Kidney (tissue), 14 donors: Measurements from ENCODE around the gene NDUFAF8. TPM values are rescaled to one million over a fixed set of nuclear protein-coding genes. Genes with fewer than 3 reads are reported as not detected.

Experiments used
- DNase-seq, 5 donors: peaks; one replicate each; pipeline ENCODE4 v3.0.0-alpha.2; 2013 to 2020
- FAIRE-seq: peaks from 2 replicates; lab custom pipeline; 2012; peaks lifted over from hg19 to GRCh38; lab: Jason Lieb, UNC
- H3K27ac ChIP-seq, 2 donors: one replicate each; pipeline ENCODE4 v1.7.0; 2013; ENCODE audit warnings: low read depth in 2 of 2, low read length in 2 of 2, inconsistent platforms in 1 of 2
- H3K27me3 ChIP-seq: one replicate; pipeline ENCODE4 v1.7.1; 2013; ENCODE audit warnings: low read length, inconsistent platforms; ENCODE audit not compliant: control insufficient read depth, insufficient read depth
- H3K36me3 ChIP-seq, 3 donors: one replicate each; pipeline versions ENCODE4 v1.7.0 to v1.7.1; 2013; ENCODE audit warnings: low read length in 3 of 3, control low read depth in 1 of 3, inconsistent platforms in 1 of 3; ENCODE audit not compliant: insufficient read depth in 3 of 3, control insufficient read depth in 2 of 3
- H3K4me1 ChIP-seq, 3 donors: one replicate each; pipeline versions ENCODE4 v1.7.0 to v1.7.1; 2013; ENCODE audit warnings: low read length in 3 of 3, inconsistent platforms in 1 of 3, low read depth in 1 of 3; ENCODE audit not compliant: control insufficient read depth in 2 of 3, insufficient read depth in 2 of 3
- H3K4me3 ChIP-seq, 3 donors: one replicate each; pipeline versions ENCODE4 v1.7.0 to v1.8.1; 2013; ENCODE audit warnings: low read length in 3 of 3, control low read depth in 1 of 3, inconsistent platforms in 1 of 3
- H3K9ac ChIP-seq, 3 donors: one replicate each; pipeline versions ENCODE4 v1.7.0 to v1.7.1; 2013; ENCODE audit warnings: low read length in 3 of 3, control low read depth in 1 of 3, inconsistent platforms in 1 of 3
- H3K9me3 ChIP-seq, 3 donors: one replicate each; pipeline versions ENCODE4 v1.7.0 to v1.7.1; 2013; ENCODE audit warnings: low read length in 3 of 3, control low read depth in 1 of 3, inconsistent platforms in 1 of 3; ENCODE audit not compliant: control insufficient read depth in 2 of 3, insufficient read depth in 1 of 3
- CTCF ChIP-seq: IDR thresholded peaks from 3 replicates; pipeline ENCODE4 v1.5.1; 2012; ENCODE audit warnings: mild to moderate bottlenecking, moderate library complexity, borderline replicate concordance; ENCODE audit not compliant: insufficient read depth; ENCODE audit errors: extremely low read depth
- intact Hi-C: fragments of 100-400 bp; cut with DNase I; formaldehyde crosslinking; loops from one replicate; pipeline ENCODE4 v1.11.1; 2022
- polyA plus RNA-seq: library from polyadenylated mRNA; stranded (reverse); fragments of 350-450 nt; fragmentation: Illumina TruSeq; extraction: RNeasy Lipid Tissue Mini Kit (QIAGEN cat#74804); gene quantifications from one replicate; pipeline ENCODE4 v1.2.3, GENCODE V29; 2014; ENCODE audit warnings: low read depth, low replicate concordance; ENCODE audit not compliant: insufficient read depth
- total RNA-seq: library from RNA; stranded (reverse); fragmentation: NEBNext Ultra II Directional; extraction: Animal tissue kit (Norgen Biotek cat#: 25700); gene quantifications from one replicate; pipeline ENCODE4 v1.2.1, GENCODE V29; 2021
- donor health status: control.
- donor health status: control.
- donor health status: control.
- donor health status: control.
- donor health status: control.
- donor health status: DM: yes; HTN: yes; CAD: no.
- donor health status: Normal renal cell carcinoma (clear cell type).

NDUFAF8 gene
- total and polyA plus RNA-seq, 2 donors from 2014 or later, result 38.6 to 134 TPM

GRCh38 chr17:81194941-81195901, 43.9 kb upstream of the NDUFAF8 start:
- no peak for DNase-seq
- Histone ChIP-seq H3K4me3 (no peak overlapping the region), H3K27ac (no peak overlapping the region), H3K9me3 (no peaks in the 10 kb centered on the region), H3K27me3 (no peaks in the 10 kb centered on the region), H3K36me3 (no peaks in the 10 kb centered on the region), H3K4me1 (peaks cover 0 to 3% (median 0%) of the 10 kb centered on the region in 3 donors), H3K9ac (no peak overlapping the region)
- no peak for FAIRE-seq
- TF ChIP-seq CTCF, result no peak
- intact Hi-C loops, result no loop called here

GRCh38 chr17:81195941-81196495, 43.1 kb upstream of the NDUFAF8 start:
- DNase-seq, result no peak
- Histone ChIP-seq H3K4me3 (no peak overlapping the region), H3K27ac (no peak overlapping the region), H3K4me1 (peaks cover 0 to 3% (median 0%) of the 10 kb centered on the region in 3 donors), H3K9me3 (no peaks in the 10 kb centered on the region), H3K9ac (no peak overlapping the region), H3K36me3 (no peaks in the 10 kb centered on the region), H3K27me3 (no peaks in the 10 kb centered on the region)
- intact Hi-C loops, result no loop called here
- no peak for TF ChIP-seq CTCF
- FAIRE-seq, result no peak

- Histone ChIP-seq H3K4me3 (no peak overlapping the region), H3K36me3 (no peaks in the 10 kb centered on the region), H3K4me1 (peaks cover 0 to 3% (median 0%) of the 10 kb centered on the region in 3 donors), H3K27ac (no peak overlapping the region), H3K9ac (no peak overlapping the region), H3K9me3 (no peaks in the 10 kb centered on the region), H3K27me3 (no peaks in the 10 kb centered on the region)
- no peak for TF ChIP-seq CTCF
- intact Hi-C loops, result no loop called here
- DNase-seq (no peak), FAIRE-seq (no peak)
Observed at GRCh38 chr17:81196505-81197408, 42.4 kb upstream of the NDUFAF8 start.
